Measurements from ENCODE around the gene PRELID1. TPM values are rescaled to one million over a fixed set of nuclear protein-coding genes. Genes with fewer than 3 reads are reported as not detected.

PRELID1 gene
- total RNA-seq, 1 donor from 2014 or later, result 88.2 TPM

DNA sequence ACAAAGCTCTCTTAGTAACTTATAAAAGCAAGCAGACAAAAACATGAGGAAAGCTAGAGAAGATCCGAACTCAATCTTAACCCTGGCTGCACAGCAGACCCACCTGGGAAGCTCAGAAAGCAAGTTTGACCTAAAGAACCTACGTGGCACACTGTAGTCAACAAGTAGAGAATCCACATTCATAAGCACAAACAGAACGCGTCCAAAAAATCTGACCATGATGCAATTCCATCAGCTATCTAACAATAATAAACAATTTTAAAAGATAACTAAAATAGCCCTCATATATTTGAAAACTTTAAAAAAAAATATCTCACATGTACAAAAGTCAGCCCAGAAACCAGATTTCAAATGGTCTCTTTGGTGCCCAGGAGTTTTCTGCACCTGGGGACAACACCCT is 43.2 kb downstream of the PRELID1 start:
- Mint-ChIP-seq H3K4me3 (ENCODE audit: unreplicated experiment) (no peak overlapping the region), H3K27ac (ENCODE audit: unreplicated experiment) (no peak overlapping the region), H3K27me3 (ENCODE audit: unreplicated experiment) (peaks cover 2% of the 10 kb centered on the region), H3K4me1 (ENCODE audit: low read depth, unreplicated experiment) (peaks cover 10% of the 10 kb centered on the region), H3K36me3 (ENCODE audit: unreplicated experiment) (peaks cover 5% of the 10 kb centered on the region), H3K9me3 (ENCODE audit: unreplicated experiment) (peaks cover 5% of the 10 kb centered on the region)
- DNase-seq, result no peak
- no peak for TF ChIP-seq CTCF (IDR thresholded peaks at IDR 0.05; ENCODE audit: partially characterized antibody, unreplicated experiment)

- H3K27ac Mint-ChIP-seq (ENCODE audit: unreplicated experiment), result no peak overlapping the region
- H3K27me3 Mint-ChIP-seq (ENCODE audit: unreplicated experiment), result peaks cover 2% of the 10 kb centered on the region
- H3K4me3 Mint-ChIP-seq (ENCODE audit: unreplicated experiment), result no peak overlapping the region
- H3K9me3 Mint-ChIP-seq (ENCODE audit: unreplicated experiment), result peaks cover 5% of the 10 kb centered on the region
- no peak for DNase-seq
- no peak for TF ChIP-seq CTCF (IDR thresholded peaks at IDR 0.05; ENCODE audit: partially characterized antibody, unreplicated experiment)
- peaks cover 10% of the 10 kb centered on the region for H3K4me1 Mint-ChIP-seq (ENCODE audit: low read depth, unreplicated experiment)
- H3K36me3 Mint-ChIP-seq (ENCODE audit: unreplicated experiment), result peaks cover 5% of the 10 kb centered on the region
Observed at GRCh38 chr5:177347699-177348098, 44.1 kb downstream of the PRELID1 start.

DNA sequence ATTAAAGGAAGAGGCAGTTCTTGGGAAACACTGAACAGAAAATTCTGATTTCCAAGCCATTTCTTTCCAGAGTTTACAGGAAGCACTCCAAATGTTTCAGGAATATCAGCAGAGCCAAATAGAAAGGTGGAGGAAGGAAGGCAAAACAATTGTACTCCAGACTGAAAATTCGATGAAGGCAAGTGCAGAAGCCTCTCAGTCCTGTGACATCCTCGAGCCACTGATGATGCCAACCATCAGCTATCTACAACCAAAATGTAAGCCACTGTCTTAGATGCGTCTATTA is 45.7 kb downstream of the PRELID1 start:
- H3K27me3 Mint-ChIP-seq (ENCODE audit: unreplicated experiment), result peaks cover 2% of the 10 kb centered on the region
- H3K4me1 Mint-ChIP-seq (ENCODE audit: low read depth, unreplicated experiment), result peaks cover 10% of the 10 kb centered on the region
- no peaks in the 10 kb centered on the region for H3K36me3 Mint-ChIP-seq (ENCODE audit: unreplicated experiment)
- peaks cover 4% of the 10 kb centered on the region for H3K9me3 Mint-ChIP-seq (ENCODE audit: unreplicated experiment)
- H3K27ac Mint-ChIP-seq (ENCODE audit: unreplicated experiment), result no peak overlapping the region
- no peak for TF ChIP-seq CTCF (IDR thresholded peaks at IDR 0.05; ENCODE audit: partially characterized antibody, unreplicated experiment)
- no peak overlapping the region for H3K4me3 Mint-ChIP-seq (ENCODE audit: unreplicated experiment)
- DNase-seq, result no peak

DNA sequence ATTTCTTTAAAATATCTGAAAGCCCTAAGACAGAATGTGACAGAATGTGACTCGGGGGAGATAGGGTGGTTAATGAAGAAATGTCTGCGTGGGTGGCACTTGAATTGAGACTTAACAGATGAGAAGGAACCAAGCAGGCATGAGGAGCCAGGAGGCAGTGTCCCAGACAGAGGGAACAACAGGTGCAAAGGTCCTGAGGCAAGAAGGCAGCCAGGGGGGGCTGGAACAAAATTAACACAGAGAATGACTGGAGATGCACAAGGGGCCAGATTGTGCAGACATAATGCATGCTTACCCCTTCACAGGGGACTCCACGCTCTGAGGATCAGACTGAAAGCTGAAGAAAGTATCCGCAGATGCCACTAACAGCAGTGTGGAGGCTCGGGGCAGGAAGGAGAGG is 46.2 kb downstream of the PRELID1 start:
- peaks cover 2% of the 10 kb centered on the region for H3K27me3 Mint-ChIP-seq (ENCODE audit: unreplicated experiment)
- no peak overlapping the region for H3K27ac Mint-ChIP-seq (ENCODE audit: unreplicated experiment)
- H3K4me3 Mint-ChIP-seq (ENCODE audit: unreplicated experiment), result peak overlapping the region; percentile 75
- TF ChIP-seq CTCF (IDR thresholded peaks at IDR 0.05; ENCODE audit: partially characterized antibody, unreplicated experiment), result no peak
- H3K9me3 Mint-ChIP-seq (ENCODE audit: unreplicated experiment), result peaks cover 4% of the 10 kb centered on the region
- peaks cover 10% of the 10 kb centered on the region for H3K4me1 Mint-ChIP-seq (ENCODE audit: low read depth, unreplicated experiment)
- H3K36me3 Mint-ChIP-seq (ENCODE audit: unreplicated experiment), result no peaks in the 10 kb centered on the region
- no peak for DNase-seq

DNA sequence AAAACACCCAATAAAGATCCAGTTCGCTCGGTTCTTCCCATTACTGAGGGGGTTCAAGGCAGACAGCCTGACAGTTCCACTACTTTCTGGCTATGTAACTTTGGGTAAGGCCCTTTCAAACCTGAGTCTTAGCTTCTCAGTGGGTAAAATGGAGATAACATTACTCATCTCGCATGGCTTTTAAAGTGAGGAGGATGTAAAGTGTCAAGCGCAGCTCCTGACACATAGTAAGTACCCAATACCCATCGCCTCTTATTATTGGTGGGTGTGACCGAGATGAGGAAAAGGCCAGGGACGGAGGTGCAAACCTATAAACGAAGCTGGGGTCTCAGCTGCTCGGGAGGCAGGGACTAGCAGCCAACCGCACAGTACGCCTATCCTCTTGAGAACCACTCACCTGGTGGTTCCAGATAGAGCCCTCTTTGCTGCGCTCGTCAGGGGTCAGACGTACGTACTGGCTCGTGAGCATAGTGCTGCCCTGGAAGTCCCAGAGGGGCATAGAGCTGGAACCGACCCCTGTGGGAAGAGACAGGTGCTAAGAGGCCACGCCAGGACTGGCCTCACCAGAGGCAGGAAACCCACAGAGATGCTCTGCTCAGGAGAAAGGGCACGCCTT is 47.3 kb downstream of the PRELID1 start:
- Mint-ChIP-seq H3K27ac (ENCODE audit: unreplicated experiment) (peak overlapping the region; percentile 98), H3K36me3 (ENCODE audit: unreplicated experiment) (no peaks in the 10 kb centered on the region), H3K9me3 (ENCODE audit: unreplicated experiment) (peaks cover 5% of the 10 kb centered on the region), H3K4me1 (ENCODE audit: low read depth, unreplicated experiment) (peaks cover 10% of the 10 kb centered on the region), H3K27me3 (ENCODE audit: unreplicated experiment) (peaks cover 2% of the 10 kb centered on the region), H3K4me3 (ENCODE audit: unreplicated experiment) (peak overlapping the region; percentile 97)
- no peak for DNase-seq
- TF ChIP-seq CTCF (IDR thresholded peaks at IDR 0.05; ENCODE audit: partially characterized antibody, unreplicated experiment), result no peak

Data from glutamatergic neuron (in vitro differentiated cells).